ENCODE data around the gene CADPS. TPM values are rescaled to one million over a fixed set of nuclear protein-coding genes. Genes with fewer than 3 reads are reported as not detected.

The CADPS gene
- polyA plus RNA-seq, 1 donor (not counting 4 experiments of a cell fraction or from before 2014, with no cell fraction given): not detected

DNA sequence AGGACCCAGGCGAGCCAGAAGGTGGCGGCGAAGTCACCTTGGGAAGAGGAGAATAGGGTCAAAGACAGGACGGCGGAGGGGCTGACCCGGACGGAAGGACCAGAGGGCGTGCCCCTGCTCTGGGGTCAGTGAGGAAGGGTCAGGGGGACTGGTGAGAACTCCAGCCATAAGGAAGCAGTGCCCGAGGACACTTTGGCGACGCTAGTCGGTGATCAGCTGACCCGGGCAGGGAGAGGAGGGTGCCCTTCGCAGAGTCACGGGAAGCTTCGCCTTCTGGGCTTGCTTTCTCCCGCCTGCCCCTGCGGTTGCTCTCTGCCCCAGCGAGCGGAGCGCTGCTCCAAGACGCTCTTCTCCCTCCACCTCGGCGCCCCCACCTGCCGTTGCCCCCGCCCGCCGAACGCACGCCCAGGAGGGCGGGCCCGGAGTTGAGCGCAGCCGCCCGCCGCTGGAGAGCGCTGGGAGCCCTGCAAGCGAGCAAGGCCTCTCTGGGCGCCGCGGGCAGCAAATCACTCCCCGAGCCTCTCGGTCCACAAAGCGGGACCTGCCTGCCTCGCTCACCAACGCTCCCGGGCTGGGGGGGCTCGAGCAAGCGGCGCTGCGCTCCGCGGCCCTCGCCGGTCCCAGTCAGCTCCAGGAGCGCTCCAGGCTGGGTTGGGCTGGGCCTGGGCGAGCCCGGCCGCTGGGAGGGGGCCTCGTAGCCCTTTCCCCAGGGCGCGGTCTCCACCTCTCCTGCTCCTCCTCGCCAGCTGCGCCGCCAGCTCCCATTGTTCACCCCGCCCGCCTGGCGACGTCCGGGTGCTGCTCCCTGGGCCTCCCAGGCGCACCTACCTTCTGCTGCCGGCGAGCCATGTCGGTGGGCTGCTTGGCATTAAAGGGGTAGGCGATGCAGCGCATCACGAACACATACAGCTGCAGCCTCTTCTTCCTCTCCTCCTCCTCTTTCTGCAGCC lies 1.2 kb downstream of the CADPS start:
- dilution Hi-C loops (cut with MboI; ENCODE audit: extremely low pct_ligation_motif_present, low sequenced_read_pairs): no loop called here
- H3K4me1 ChIP-seq (ENCODE audit: control insufficient read depth, extremely low read depth, insufficient read depth, low read length): peaks cover 9% of the 10 kb centered on the region
- TF ChIP-seq EZH2 (IDR thresholded peaks at IDR 0.05; ENCODE audit: low read length): peak; percentile 91
- TF ChIP-seq, protein P1, sequence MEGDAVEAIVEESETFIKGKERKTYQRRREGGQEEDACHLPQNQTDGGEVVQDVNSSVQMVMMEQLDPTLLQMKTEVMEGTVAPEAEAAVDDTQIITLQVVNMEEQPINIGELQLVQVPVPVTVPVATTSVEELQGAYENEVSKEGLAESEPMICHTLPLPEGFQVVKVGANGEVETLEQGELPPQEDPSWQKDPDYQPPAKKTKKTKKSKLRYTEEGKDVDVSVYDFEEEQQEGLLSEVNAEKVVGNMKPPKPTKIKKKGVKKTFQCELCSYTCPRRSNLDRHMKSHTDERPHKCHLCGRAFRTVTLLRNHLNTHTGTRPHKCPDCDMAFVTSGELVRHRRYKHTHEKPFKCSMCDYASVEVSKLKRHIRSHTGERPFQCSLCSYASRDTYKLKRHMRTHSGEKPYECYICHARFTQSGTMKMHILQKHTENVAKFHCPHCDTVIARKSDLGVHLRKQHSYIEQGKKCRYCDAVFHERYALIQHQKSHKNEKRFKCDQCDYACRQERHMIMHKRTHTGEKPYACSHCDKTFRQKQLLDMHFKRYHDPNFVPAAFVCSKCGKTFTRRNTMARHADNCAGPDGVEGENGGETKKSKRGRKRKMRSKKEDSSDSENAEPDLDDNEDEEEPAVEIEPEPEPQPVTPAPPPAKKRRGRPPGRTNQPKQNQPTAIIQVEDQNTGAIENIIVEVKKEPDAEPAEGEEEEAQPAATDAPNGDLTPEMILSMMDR (optimal IDR thresholded peaks at IDR 0.05 in 1 of 3, IDR thresholded peaks at IDR 0.05 in 1 of 3, conservative IDR thresholded peaks at IDR 0.05 in 1 of 3; ENCODE audit: extremely low read depth in 1 of 3, insufficient read depth in 2 of 3, low read length in 3 of 3): peak in 1 of 3 experiments; percentile 18
- H3K36me3 ChIP-seq (ENCODE audit: control insufficient read depth in 2 of 2, extremely low read depth in 1 of 2, insufficient read depth in 2 of 2, low read length in 2 of 2): no peaks in the 10 kb centered on the region
- no peaks in the 10 kb centered on the region for H3K9me1 ChIP-seq (ENCODE audit: control insufficient read depth, extremely low read depth, insufficient read depth, low read length)
- H3K9me3 ChIP-seq (ENCODE audit: control insufficient read depth, low read depth, low read length): no peaks in the 10 kb centered on the region
- H3K4me2 ChIP-seq (ENCODE audit: control insufficient read depth, extremely low read depth, insufficient read depth, low read depth, low read length): peak overlapping the region; percentile 56
- H3K4me3 ChIP-seq (ENCODE audit: control insufficient read depth in 2 of 3, extremely low read depth in 1 of 3, insufficient read depth in 2 of 3, low read depth in 1 of 3, low read length in 3 of 3): peak overlapping the region; percentile 27 to 35 (median 32)
- H4K20me1 ChIP-seq (ENCODE audit: control insufficient read depth, extremely low read depth, insufficient read depth, low read length): no peaks in the 10 kb centered on the region
- H3K27me3 ChIP-seq (ENCODE audit: control insufficient read depth, extremely low read depth, insufficient read depth, low read length): peaks cover 40% of the 10 kb centered on the region
- no peak overlapping the region for H2AFZ ChIP-seq (ENCODE audit: control insufficient read depth, low read length)
- no peaks in the 10 kb centered on the region for H3K79me2 ChIP-seq (ENCODE audit: control insufficient read depth, insufficient read depth, low read length)
- H3K9ac ChIP-seq (ENCODE audit: control insufficient read depth, extremely low read depth, insufficient read depth, low read length): no peak overlapping the region
- no peak overlapping the region for H3K27ac ChIP-seq (ENCODE audit: control insufficient read depth, insufficient read depth, low read length)
- DNase-seq (ENCODE audit: low read depth, low spot score) (no peak), FAIRE-seq (no peak)

DNA sequence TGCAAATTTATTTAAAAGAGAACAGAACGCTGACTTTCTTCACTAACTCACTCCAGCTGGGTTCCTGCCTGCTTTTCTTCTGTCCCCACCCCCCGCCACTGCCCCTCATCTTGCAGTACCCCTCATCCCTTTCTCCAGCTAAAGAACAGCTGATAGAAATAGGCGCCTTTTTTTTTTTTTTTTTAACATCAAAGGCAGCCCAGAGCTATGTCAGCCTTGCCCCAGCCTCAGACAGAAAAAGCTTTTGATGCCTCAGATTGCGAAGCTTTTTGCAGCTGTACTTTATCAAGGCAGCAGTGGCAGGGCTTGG lies 1.8 kb downstream of the CADPS start:
- H3K4me1 ChIP-seq (ENCODE audit: control insufficient read depth, extremely low read depth, insufficient read depth, low read length): peaks cover 9% of the 10 kb centered on the region
- TF ChIP-seq, protein P1 (optimal IDR thresholded peaks at IDR 0.05 in 1 of 3, IDR thresholded peaks at IDR 0.05 in 1 of 3, conservative IDR thresholded peaks at IDR 0.05 in 1 of 3; ENCODE audit: extremely low read depth in 1 of 3, insufficient read depth in 2 of 3, low read length in 3 of 3): no peak
- no peak for TF ChIP-seq EZH2 (IDR thresholded peaks at IDR 0.05; ENCODE audit: low read length)
- H4K20me1 ChIP-seq (ENCODE audit: control insufficient read depth, extremely low read depth, insufficient read depth, low read length): no peaks in the 10 kb centered on the region
- H3K4me2 ChIP-seq (ENCODE audit: control insufficient read depth, extremely low read depth, insufficient read depth, low read depth, low read length): peak overlapping the region; percentile 56
- H3K9me3 ChIP-seq (ENCODE audit: control insufficient read depth, low read depth, low read length): no peaks in the 10 kb centered on the region
- peaks cover 40% of the 10 kb centered on the region for H3K27me3 ChIP-seq (ENCODE audit: control insufficient read depth, extremely low read depth, insufficient read depth, low read length)
- FAIRE-seq: no peak
- no peaks in the 10 kb centered on the region for H3K36me3 ChIP-seq (ENCODE audit: control insufficient read depth in 2 of 2, extremely low read depth in 1 of 2, insufficient read depth in 2 of 2, low read length in 2 of 2)
- DNase-seq (ENCODE audit: low read depth, low spot score): no peak
- dilution Hi-C loops (cut with MboI; ENCODE audit: extremely low pct_ligation_motif_present, low sequenced_read_pairs): no loop called here
- no peak overlapping the region for H3K9ac ChIP-seq (ENCODE audit: control insufficient read depth, extremely low read depth, insufficient read depth, low read length)
- H3K4me3 ChIP-seq (ENCODE audit: control insufficient read depth in 2 of 3, extremely low read depth in 1 of 3, insufficient read depth in 2 of 3, low read depth in 1 of 3, low read length in 3 of 3): no peak overlapping the region
- H2AFZ ChIP-seq (ENCODE audit: control insufficient read depth, low read length): no peak overlapping the region
- H3K9me1 ChIP-seq (ENCODE audit: control insufficient read depth, extremely low read depth, insufficient read depth, low read length): no peaks in the 10 kb centered on the region
- no peak overlapping the region for H3K27ac ChIP-seq (ENCODE audit: control insufficient read depth, insufficient read depth, low read length)
- no peaks in the 10 kb centered on the region for H3K79me2 ChIP-seq (ENCODE audit: control insufficient read depth, insufficient read depth, low read length)
